ENCODE results near the gene LAMA3. TPM values are rescaled to one million over a fixed set of nuclear protein-coding genes. Genes with fewer than 3 reads are reported as not detected.

LAMA3 gene
- 19.2 and 26.7 TPM in 2 replicates for total RNA-seq (2014; rRNA removed; shearing (Covaris generic); ENCODE audit: low replicate concordance)

- in situ Hi-C loops (cut with HindIII; ENCODE audit: low pct_unique_long_range_greater_than_20kb, low sequenced_read_pairs) = no loop called here
- peak; percentile 75 for DNase-seq (ENCODE audit: low read depth)
These were observed at the start of gene LAMA3 for GRCh38 chr18:23689031-23689615. LAMA3 (plus strand) TSS chr18:23689453; CDS start chr18:23689684, 231 bp downstream.

DNA sequence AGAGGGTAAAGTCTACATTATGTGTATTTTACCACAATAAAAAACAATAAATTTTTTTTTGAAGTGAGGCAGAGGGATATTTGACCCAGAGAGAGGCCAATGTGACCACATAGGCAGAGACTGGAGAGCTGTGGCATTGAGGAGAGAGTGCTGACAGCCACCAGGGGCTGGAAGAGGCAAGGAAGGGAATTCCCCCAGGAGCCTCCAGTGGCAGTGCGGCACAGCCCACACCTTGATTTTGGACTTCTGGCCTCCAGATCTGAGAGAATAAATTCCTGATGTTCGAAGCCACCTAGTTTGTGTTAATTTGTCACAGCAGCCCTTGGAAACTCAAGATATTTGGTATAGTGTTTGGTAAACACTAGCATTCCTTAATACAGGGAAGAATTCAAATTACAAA, 49.2 kb upstream of the LAMA3 start:
- in situ Hi-C loops (cut with HindIII; ENCODE audit: low pct_unique_long_range_greater_than_20kb, low sequenced_read_pairs) = no loop called here
- no peak for DNase-seq (ENCODE audit: low read depth)

DNA sequence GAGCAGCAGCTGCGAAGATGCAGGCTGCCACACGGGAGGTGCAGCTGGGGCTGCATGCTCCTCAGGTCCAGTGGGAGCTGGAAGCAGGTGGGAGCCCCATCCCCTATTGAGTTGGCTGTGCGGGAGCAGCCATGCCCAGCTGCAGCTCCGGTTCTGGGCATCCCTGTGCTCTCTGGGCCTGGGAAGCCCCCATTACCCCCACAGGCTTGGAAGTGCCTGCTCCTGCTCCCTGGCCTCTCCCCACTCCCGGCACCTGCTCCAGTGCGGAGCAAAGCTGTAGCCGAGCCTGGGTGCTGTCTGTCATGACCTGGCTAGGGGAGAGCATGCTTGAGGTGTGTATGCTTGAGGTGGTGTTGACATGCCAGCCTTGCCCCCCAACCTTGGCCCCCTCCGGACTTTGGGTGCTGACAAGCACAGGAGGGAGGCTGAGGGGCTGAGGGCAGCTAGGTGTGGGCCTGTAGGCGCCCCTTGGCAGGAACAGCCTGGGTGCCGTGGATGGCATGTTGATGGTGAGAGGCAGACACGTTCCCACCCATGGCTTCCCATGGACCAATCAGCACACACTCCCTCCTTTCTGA, 48.0 kb upstream of the LAMA3 start:
- in situ Hi-C loops (cut with HindIII; ENCODE audit: low pct_unique_long_range_greater_than_20kb, low sequenced_read_pairs) = no loop called here
- no peak for DNase-seq (ENCODE audit: low read depth)

GRCh38 chr18:23641937-23642666, 47.2 kb upstream of the LAMA3 start:
- in situ Hi-C loops (cut with HindIII; ENCODE audit: low pct_unique_long_range_greater_than_20kb, low sequenced_read_pairs) = no loop called here
- DNase-seq (ENCODE audit: low read depth) = no peak

- in situ Hi-C loops (cut with HindIII; ENCODE audit: low pct_unique_long_range_greater_than_20kb, low sequenced_read_pairs) = no loop called here
- DNase-seq (ENCODE audit: low read depth) = no peak
These were observed 45.3 kb upstream of the LAMA3 start for GRCh38 chr18:23643815-23644490.

DNA sequence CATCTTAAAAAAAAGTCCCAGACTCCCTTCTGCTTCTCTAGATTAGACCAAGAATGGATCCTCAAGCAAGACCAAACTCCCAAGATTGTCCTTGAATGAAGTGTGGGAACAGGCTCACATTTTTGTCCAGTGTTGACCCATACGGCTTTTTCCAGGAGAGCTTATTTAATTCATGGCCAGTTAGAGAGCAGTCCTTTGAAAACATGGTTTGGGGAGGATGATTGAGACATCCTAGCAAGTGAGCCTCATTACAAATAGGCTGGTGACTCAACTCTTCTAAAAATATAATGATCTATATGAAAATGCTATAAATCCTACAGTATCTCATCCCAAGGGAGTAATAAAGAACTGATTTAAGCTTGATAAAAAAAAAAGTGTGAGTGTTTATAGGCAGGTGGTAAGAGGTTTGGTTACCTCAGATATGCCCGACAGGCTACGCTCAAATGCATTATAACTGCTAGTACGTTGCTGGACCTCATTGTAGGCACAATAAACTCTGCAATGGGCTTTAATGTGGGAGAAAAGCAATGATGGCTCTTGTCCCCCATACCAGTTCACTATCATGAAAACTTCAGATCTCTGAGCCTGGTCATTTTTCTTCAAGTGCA, 43.6 kb upstream of the LAMA3 start:
- in situ Hi-C loops (cut with HindIII; ENCODE audit: low pct_unique_long_range_greater_than_20kb, low sequenced_read_pairs) = no loop called here

DNA sequence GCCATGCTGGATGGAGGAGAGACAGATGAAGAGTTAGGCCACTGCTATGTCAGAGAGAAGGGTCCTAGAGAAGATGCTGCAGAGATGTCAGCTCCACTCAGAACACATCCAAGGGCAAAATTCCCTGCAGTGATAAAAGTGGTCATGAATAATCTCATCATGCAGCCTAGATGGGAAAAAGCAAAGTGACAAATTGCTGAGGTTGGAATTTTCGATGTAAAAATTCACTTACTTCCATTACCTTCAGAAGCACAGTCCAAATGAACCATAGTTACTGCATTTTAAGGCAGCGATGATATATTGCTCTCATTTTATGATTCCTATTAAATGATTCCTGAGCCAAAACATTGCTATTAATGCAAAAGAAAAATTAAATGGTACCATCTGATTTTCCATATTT, 43.0 kb upstream of the LAMA3 start:
- in situ Hi-C loops (cut with HindIII; ENCODE audit: low pct_unique_long_range_greater_than_20kb, low sequenced_read_pairs) = no loop called here
- no peak for DNase-seq (ENCODE audit: low read depth)

More for the DNA sequence above, 43.6 kb upstream of the LAMA3 start:
- DNase-seq (ENCODE audit: low read depth) = no peak

- in situ Hi-C loops (cut with HindIII; ENCODE audit: low pct_unique_long_range_greater_than_20kb, low sequenced_read_pairs) = no loop called here
- DNase-seq (ENCODE audit: low read depth) = no peak
These were observed 40.8 kb upstream of the LAMA3 start for GRCh38 chr18:23648456-23648855.

DNA sequence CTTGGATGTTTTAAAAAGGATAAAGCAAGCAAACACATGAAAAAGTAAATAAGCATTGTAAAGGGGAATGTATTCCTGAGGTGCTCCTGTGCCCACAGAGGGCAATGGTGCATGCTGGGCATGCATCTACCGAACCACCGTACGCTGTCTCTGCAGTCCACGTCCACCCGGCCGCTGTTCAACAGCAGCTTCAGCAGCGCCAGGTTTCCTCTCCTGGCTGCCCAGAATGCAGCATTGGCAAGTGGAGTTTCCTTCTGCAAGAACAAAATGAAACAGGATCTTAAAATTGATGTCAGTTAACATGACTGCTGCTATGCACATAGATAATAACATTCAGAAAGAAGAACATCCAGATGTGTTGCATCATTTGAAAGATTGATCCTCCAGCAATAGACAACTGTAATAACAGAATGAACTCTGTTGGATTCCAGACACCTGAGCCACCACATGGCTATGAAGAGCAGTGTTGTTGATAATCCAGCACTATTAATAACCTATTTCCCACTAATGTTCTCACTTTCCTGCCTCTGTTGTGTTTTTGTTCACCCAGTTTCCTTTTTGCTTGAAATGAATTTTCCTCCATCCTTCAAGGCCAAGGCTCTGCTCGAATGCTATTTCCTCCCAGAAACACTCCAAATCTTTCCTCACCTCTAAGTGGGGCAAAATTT, 40.2 kb upstream of the LAMA3 start:
- in situ Hi-C loops (cut with HindIII; ENCODE audit: low pct_unique_long_range_greater_than_20kb, low sequenced_read_pairs) = no loop called here
- DNase-seq (ENCODE audit: low read depth) = no peak

DNA sequence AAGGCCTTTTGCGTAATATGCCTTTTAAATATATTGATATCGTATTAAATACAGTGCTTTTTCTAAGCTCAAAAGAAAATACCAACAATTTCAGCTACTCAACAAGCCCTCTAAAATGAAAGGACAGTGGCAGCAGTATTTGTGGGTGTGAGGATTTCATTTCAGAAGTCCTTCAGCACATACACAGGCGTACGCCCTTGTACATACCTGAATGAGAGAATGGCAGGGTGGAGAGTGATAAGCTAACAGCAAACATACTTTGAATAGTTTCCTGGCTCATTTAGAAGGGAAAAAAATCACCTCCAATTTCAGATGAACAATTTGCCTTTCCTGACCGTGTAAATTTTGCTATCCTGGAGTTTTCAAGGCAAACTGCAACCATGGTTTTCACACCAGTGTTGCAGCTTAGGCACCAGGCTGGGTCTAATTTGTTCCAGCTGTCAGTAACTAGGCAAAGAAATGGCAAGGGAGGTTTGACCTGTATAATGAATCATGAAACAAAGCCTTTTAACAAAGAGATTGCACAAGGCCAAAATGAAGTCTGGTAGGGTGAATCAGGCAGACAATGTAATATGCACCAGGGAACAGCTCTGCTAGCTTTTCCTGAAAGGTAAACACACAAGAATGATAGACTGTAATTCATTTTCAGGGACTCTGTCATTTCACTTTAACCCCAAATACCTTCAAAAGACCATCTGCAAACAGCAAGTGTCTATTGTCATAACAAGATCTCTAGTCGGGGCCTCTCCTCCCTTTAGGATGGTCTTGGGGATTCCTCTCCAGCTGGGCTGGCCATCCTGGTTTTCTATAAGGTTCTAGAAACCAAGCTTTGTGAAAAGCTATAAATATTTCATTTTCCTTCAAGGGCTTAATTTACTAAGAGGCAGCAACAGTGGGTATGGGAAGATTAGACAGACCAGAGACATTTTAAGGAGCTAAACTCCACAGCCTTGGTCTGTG, 38.0 kb upstream of the LAMA3 start:
- in situ Hi-C loops (cut with HindIII; ENCODE audit: low pct_unique_long_range_greater_than_20kb, low sequenced_read_pairs) = no loop called here
- peak; percentile 21 for DNase-seq (ENCODE audit: low read depth)

- in situ Hi-C loops (cut with HindIII; ENCODE audit: low pct_unique_long_range_greater_than_20kb, low sequenced_read_pairs) = no loop called here
- no peak for DNase-seq (ENCODE audit: low read depth)
These were observed 37.0 kb upstream of the LAMA3 start for GRCh38 chr18:23652232-23652631.

DNA sequence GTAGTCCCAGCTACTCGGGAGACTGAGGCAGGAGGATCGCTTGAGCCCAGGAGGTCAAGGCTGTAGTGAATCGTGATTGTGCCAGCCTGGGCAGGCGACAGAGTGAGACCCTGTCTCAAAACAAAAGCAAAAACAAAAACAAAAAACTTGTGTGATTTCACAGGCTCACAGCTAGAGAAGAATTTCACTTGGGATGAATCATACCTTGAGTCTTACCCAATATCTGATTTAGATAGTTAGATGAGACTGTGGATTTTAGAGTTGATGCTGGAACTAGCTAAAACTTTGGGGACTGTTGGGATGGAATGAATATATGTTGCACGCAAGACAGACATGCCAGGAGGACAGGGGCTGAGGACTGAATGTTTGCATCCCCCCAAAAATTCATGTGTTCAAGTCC, 31.0 kb upstream of the LAMA3 start:
- in situ Hi-C loops (cut with HindIII; ENCODE audit: low pct_unique_long_range_greater_than_20kb, low sequenced_read_pairs) = no loop called here
- DNase-seq (ENCODE audit: low read depth) = no peak

DNA sequence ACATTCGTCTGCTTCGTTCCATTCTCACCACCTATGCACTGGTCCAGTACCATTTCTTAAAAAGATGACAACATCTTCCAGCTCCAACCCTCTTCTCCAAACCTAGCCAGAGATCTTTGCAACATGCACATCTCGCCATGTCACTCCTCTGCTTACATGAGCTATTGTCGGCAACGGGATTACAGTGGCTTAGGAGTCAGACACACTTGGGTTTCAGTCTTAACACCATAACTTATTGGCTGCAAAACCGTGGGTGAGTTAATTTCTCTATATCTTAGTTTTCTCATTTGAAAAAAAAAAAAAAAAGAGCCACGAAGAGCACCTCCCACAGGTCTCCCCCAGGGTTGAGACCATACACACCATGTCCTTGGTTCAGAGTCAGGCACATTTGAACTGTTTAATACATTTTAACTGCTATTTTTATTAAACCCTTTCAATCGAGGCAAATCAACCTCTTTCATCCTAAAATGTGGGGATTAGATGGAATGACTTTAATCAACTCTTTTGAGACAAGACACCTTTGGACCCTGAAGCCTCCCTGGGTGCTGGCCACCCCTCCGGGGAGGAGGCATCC, 27.4 kb upstream of the LAMA3 start:
- in situ Hi-C loops (cut with HindIII; ENCODE audit: low pct_unique_long_range_greater_than_20kb, low sequenced_read_pairs) = no loop called here
- no peak for DNase-seq (ENCODE audit: low read depth)

GRCh38 chr18:23662309-23663263, 26.7 kb upstream of the LAMA3 start, which contains the start of gene ANKRD29:
ANKRD29 (minus strand) TSS chr18:23662911; CDS start chr18:23662730, 181 bp downstream.
- in situ Hi-C loops (cut with HindIII; ENCODE audit: low pct_unique_long_range_greater_than_20kb, low sequenced_read_pairs) = no loop called here
- no peak for DNase-seq (ENCODE audit: low read depth)

- DNase-seq (ENCODE audit: low read depth) = no peak
- in situ Hi-C loops (cut with HindIII; ENCODE audit: low pct_unique_long_range_greater_than_20kb, low sequenced_read_pairs) = no loop called here
These were observed 24.6 kb upstream of the LAMA3 start for GRCh38 chr18:23664674-23665073.

GRCh38 chr18:23667114-23667513, 22.1 kb upstream of the LAMA3 start:
- in situ Hi-C loops (cut with HindIII; ENCODE audit: low pct_unique_long_range_greater_than_20kb, low sequenced_read_pairs) = no loop called here
- no peak for DNase-seq (ENCODE audit: low read depth)
